Stimulated activated CD4-positive, alpha-beta T cell treated with anti-CD3 and anti-CD28 coated beads, Interleukin-2, amount 100 ng/mL, for 4 hours (primary cell): ENCODE data around the gene DTX4.
A peak's percentile ranks its signal among the peaks of the same experiment; 100 is the strongest.
"Not testable (repeated sequence)": the region's sequence is repeated elsewhere in the genome, so short reads cannot be mapped to it uniquely, and the experiment has no call there.

ENCODE experiments used
- DNase-seq: peaks from one replicate; pipeline ENCODE4 v3.0.0-alpha.2; 2020; ENCODE audit warnings: low read depth

The DTX4 gene

DNA sequence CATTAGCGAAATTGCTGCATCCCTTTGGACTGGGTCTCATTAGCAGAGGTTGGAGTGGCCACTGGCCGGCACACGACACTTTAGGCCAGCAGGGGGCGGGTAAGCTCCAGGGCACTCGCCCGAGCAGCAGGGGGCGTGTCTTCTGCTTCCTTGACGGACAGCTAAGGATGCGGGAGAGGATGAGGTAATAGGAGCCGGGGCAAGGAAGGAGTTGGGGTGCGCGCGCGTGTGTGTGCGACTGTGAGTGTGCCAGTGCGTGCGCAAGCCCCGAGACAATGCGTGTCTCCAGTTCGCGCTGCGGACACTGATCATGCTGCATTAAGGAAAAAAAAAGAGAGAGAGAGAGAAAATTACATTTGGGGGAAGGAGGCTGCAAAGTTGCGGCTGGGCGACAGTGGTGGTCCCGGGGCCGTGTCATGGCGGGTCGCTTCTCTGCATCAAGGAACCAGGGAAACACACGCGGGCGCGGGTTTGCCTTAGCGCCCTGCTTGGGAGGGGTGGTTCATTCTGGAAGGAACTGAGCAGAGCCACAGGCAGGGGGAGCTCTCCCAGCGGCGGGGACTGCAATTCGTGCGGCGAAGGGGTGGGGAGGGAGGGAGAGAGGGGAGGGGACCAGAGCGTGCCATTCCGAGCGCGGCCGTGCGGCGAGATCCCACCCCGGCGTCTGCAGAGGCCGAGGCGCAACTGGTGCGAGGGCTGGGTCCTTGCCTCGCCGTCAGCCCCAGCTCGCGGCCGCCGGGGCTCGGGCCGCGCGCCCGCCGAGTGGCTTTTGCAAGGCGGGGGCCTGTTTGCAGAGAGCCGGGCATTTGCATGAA lies at the start of gene DTX4:
Gene DTX4 (plus strand): TSS at position 625 of the 815 bp plus-strand sequence. CDS start 464 bp downstream, outside the sequence.
- DNase-seq, result peak; percentile 82

DNA sequence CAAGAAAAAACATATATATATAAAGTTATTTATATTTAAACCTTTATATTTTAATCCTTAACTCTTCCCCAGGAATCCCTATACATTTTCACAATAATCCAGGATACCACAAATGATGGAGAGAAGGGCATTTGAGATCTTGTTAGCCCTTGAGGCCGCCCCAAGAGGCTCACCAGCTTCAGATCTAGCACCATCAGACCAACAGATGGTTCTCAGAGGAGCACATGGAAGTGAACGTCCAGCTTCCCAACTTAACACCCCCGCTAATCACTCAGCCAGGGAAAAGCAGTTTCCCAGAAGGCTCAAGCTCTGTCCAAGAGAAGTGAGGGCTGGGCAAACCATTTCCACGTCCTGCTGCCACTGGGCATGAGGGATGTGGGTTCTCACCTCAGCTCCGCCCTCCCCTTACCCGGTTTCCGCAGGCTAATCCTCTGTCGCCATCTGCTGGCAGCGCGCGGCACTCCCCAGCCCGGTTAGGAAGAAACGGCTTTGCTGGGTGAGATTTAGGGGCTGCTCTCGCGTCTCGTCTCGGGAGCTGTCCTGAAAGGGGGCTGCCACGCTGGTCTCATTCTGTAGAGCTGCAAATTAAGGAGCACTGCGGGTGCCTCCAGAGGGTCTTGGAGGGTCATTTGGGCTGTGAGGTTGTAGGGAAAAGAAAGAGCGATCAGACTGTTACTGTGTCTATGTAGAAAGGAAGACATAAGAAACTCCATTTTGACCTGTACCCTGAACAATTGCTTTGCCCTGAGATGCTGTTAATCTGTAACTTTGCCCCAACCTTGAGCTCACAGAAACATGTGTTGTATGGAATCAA lies 36.1 kb upstream of the DTX4 start:
- DNase-seq, result peak; percentile 76

DNA sequence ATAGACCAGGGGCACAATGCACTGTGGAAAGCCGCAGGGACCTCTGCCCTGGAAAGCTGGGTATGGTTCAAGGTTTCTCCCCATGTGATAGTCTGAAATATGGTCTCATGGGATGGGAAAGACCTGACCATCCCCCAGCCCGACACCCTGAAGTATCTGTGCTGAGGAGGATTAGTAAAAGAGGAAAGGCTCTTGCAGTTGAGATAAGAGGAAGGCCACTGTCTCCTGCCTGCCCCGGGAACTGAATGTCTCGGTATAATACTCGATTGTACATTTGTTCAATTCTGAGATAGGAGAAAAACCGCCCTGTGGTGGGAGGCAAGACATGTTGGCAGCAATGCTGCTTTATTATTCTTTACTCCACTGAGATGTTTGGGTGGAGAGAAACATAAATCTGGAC lies 35.4 kb upstream of the DTX4 start:
- not testable (repeated sequence) for DNase-seq

- DNase-seq, result no peak
Measured at GRCh38 chr11:59137190-59137589, 34.7 kb upstream of the DTX4 start.

DNA sequence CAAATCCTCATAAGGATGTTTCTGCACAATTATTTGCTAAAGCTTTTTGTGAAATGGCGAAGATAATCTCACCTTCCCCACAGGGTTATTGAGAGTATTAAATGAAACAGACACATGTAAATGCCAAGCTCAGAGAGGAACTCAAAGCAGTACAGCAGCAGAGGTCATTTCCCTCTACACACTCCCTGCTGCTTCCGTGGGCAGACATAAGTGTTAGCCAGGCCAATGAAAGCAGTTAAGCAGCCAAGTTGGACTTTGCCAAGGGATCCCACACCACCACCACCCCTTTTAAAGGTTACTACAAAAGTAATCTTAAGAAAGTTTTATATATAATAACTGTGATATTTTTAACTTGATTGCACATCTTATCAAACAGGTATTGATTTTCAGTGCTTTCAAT lies 33.3 kb upstream of the DTX4 start:
- DNase-seq, result no peak

GRCh38 chr11:59141191-59141590 lies 30.7 kb upstream of the DTX4 start:
- no peak for DNase-seq

DNA sequence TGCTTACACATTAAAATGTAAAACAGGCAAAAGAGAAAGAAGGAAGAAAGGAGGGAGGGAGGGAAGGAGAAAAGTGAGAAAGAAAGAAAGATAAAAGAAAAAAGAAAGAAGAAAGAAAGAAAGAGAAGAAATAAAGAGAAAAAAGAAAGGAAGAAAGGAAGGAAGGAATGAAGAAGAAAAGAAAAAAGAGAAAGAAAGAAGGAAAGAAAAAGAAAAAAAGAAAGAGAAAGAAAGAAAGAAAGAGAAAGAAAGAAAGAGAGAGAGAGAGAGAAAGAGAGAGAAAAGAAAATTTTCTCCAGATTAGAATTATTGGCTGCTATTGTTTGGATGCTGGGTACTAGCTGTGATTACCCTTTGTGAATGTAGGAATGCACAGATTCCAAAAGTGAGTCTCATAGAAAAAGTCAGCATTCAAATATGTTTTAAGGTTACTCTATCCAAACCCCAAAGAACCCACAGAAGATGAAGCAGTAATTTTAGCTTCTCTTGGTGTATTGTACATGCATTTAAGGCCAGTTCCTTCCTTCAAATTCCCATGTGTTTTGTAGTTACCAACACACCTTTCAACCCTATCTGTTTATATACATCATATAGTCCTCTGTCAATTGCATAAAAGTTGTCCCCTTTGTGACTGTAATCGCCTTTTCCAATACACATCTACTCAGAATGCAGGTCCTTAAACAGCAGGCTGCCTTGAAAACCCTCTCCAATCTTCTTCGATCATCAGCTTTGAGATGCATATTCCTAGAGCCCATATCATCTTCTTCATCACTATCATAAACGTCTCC lies 30.1 kb upstream of the DTX4 start:
- no peak for DNase-seq

DNA sequence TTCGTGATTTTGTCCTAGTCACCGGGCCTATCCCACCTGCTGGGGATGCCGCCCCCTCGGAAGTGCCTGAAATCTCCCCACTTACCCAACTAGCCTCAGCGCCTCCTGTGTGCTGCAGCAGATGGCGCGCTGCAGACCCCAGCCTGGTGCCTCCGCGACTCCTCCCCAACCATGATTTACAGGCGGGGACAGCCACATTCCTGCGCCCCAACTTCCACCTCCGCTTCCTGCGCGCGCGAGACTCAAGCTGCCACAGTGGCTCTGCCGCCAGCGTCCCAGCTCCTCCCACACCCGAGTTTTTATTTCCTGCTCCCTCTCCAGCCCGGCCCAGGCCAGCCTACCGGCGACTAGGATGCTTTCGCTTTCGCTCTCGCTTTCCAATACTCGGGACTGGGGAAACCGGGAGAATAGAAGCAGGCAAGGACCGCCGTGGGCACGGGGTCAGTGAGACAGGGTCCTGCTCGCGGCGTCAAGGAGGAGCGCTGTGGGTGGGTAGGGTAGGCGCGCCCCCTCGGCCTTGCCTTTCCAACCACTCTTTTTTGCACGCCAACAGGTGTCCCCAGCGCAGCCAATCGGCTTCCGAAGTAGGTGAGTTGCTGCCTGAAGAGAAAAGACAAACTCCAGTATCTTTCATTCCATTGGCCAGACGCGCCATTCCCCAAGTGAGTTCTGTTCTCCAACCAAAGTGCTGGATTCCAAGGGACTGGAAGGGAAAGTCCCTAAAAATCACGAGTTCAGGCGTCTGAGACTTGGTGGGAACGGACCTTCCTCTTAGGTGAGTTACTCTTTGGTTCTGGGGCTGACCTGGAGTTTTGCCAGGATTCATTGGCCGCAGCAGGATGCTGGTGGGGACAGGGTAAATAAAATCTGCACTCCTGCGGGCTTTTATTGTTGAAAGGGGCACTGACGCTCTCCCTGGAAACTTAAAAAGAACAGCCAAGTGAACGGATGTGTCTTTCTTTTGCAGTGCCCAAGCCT lies 29.1 kb upstream of the DTX4 start, which contains the start of gene FAM111A:
Gene FAM111A (plus strand): TSS at position 327 of the 978 bp plus-strand sequence. CDS start 6,017 bp downstream, outside the sequence.
- peak; percentile 69 for DNase-seq

GRCh38 chr11:59144096-59144495 lies 27.8 kb upstream of the DTX4 start:
- DNase-seq, result no peak

DNA sequence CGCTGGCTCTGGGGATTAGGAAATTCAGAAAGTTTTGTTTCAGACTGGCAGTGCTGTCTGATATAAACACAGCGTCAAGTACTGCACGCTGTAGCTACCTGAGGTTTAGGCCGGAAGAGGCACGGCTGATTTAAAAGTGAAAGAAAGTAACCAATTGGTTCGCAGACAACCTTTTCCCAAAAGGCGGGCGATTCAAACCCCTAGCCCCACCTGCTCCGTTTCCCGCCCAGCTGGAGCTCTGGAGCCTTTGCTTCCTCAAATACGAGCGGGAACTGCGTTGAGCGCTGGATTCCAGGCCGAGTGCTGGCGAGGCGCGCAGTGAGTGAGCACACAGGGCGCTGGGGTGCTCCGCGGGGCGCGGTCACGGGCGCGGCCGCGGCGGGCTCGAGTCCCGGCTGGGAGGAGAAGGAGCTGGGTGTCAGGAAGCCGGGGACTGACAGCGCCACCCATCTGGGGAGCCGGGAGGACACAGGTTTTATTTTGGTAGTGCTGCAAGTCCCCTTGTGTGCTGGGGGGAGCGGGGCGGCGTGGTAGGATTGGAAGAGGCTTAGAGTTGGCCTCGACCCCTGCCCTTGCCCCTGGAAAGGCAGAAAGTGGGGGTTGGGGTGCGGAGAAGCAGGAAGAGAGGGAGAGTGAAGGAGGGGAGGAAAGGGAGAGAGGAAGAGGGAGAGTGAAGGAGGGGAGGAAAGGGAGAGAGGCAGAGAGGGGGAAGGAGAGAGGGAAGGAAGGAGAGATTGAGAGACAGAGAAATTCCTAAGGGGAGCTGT lies 27.2 kb upstream of the DTX4 start:
- peak; percentile 56 for DNase-seq

DNA sequence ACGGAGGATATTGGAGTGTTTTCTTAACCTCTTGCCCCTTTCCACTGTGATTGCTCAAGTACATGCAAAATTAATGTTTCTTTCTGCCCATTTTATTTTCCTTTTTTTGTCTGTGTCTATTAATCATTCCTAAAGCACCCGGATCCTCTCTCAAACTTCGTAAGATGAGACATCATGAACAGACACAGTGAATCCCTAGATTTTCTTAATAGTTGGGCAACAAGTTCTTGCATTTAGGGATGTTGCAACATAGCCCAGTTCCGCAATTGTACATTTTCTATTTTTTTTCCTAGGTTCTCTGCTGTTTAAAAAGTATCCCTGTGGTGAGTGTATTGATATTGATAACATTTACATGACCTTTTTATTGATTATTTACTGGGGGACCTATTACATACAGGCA lies 26.4 kb upstream of the DTX4 start:
- no peak for DNase-seq

DNA sequence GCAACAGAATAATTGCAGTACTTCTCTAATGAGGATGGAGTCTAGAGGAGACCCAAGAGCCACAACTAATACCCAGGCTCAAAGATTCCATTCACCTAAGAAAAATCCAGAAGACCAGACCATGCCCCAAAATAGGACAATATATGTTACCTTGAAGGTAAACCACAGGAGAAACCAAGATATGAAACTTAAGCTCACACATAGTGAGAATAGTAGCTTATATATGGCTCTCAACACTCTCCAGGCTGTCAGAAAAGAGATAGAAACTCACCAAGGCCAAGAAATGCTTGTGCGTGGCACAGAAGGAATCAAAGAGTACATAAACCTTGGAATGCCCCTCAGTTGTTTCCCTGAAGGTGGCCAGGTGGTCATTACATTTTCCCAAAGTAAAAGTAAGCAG lies 20.2 kb upstream of the DTX4 start:
- no peak for DNase-seq

DNA sequence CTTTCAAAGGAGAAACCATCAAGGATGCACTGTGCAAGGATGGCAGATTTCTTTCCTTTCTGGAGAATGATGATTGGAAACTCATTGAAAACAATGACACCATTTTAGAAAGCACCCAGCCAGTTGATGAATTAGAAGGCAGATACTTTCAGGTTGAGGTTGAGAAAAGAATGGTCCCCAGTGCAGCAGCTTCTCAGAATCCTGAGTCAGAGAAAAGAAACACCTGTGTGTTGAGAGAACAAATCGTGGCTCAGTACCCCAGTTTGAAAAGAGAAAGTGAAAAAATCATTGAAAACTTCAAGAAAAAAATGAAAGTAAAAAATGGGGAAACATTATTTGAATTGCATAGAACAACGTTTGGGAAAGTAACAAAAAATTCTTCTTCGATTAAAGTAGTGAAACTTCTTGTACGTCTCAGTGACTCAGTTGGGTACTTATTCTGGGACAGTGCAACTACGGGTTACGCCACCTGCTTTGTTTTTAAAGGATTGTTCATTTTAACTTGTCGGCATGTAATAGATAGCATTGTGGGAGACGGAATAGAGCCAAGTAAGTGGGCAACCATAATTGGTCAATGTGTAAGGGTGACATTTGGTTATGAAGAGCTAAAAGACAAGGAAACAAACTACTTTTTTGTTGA lies 19.5 kb upstream of the DTX4 start:
- no peak for DNase-seq

GRCh38 chr11:59154610-59155009 lies 17.3 kb upstream of the DTX4 start:
- DNase-seq, result no peak

GRCh38 chr11:59157433-59157832 lies 14.5 kb upstream of the DTX4 start:
- DNase-seq, result no peak

- DNase-seq, result peak; percentile 42
Measured at GRCh38 chr11:59158206-59159068, 13.5 kb upstream of the DTX4 start.

DNA sequence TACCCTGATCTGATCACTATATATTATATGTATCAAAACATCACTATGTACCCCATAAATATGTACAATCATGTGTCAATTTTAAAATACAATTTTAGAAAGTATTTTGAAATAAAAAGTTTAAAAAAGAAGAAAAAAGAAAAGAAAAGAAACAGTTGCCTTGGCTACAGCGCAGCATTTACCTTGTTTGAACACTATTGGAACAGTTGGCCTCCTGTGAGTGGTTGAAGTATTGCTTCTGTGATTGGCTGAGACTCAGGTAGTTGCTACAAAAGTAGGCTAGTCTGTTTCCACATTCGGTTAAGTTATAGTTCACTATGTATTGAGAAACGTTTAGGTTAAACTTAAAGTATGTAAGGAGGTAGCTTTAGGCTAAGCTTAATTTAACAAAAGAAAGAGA lies 7.9 kb upstream of the DTX4 start:
- no peak for DNase-seq

DNA sequence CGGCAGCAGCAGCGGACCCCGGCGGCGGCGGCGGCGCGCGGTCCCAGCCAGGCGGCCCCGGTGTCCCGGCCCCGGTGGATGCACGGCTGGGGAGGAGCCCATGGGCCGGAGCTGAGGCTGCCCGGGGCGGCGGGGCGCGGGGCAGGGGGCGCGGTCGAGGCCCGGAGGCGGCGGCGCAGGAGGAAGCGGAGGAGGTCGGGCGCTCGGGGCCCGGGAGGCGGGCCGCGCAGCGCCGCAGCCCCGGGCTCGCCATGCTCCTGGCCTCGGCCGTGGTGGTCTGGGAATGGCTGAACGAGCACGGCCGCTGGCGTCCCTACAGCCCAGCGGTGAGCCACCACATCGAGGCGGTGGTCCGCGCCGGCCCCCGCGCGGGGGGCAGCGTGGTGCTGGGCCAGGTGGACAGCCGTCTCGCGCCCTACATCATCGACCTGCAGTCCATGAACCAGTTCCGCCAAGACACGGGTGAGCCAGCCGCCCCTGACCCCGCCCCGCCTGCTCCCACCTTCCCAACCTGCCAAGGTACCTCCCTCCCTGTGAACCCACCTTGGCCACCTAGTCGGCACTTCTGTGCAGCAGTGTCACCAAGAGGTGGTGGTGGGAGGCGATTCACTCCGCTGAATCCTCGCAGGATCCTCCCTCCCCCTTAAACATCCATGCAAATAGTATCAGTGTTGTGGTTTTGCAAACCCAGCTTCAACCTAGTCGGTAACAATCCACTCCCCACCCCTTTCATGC lies 580 bp downstream of the DTX4 start:
- no peak for DNase-seq
